ENCODE results near the gene RNF34.

Gene RNF34

DNA sequence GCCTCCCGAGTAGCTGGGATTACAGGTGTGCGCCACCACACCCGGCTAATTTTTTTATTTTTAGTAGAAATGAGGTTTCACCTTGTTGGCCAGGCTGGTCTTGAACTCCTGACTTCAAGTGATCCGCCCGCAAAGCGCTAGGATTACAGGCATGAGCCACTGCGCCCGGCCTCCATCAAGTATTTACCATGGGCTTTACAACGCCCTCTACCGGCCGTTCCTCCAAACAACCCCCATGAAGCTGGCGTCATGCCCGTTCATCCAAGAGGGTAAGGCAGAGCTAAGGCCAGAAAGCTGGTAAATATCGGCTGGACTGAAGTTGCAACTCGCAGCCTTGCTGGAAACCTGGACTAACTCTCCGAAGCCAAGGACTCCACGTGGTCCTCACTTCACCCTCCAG lies 41.6 kb downstream of the RNF34 start:
- no peak for DNase-seq

DNA sequence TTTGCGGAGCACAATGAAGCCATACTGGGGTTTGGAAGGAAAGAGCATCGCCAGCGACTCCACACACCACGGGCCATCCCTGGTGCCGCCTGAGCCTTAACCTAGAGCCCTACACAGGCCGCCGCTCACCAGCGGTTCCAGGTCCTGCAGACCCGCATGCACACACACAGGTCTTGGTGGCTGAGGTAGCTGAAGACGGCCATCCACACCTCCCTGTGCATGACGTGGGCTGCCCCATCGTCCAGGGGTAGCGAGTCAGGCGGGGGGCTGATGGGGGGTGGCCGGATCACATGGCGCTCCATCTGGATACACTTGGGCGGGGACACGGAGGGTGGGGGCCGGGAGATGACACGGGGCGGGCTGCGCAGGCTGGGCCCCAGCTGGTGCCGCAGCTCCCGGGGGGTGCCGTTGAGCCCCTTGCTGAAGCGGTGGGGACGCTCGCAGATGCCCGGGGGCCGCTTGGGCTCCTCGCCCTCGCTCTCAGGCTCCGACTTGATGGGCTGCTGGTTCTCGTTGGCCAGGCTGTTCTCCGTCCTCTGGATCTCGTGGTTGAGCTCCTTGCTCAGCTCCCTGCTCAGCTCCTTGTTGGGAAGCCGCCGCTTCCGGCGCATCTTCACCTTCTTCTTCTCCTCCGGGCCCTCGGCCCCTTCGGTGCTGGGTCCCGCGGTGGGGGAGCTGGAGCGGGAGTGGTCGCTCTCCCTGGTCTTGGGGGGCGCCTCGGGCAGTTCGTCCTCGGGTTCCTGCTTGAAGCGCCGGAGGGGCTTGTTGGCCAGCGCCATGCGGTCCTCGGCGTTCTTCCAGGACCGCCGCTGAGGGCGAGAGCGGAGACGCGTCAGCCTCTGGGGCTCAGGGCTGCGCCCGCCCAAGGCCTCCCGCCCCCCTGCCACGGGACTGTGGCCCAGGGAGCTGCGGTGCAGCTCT lies 42.4 kb downstream of the RNF34 start:
- no peak for DNase-seq

- DNase-seq, result peak; percentile 40
Measured at GRCh38 chr12:121443193-121443870, 43.4 kb downstream of the RNF34 start.

DNA sequence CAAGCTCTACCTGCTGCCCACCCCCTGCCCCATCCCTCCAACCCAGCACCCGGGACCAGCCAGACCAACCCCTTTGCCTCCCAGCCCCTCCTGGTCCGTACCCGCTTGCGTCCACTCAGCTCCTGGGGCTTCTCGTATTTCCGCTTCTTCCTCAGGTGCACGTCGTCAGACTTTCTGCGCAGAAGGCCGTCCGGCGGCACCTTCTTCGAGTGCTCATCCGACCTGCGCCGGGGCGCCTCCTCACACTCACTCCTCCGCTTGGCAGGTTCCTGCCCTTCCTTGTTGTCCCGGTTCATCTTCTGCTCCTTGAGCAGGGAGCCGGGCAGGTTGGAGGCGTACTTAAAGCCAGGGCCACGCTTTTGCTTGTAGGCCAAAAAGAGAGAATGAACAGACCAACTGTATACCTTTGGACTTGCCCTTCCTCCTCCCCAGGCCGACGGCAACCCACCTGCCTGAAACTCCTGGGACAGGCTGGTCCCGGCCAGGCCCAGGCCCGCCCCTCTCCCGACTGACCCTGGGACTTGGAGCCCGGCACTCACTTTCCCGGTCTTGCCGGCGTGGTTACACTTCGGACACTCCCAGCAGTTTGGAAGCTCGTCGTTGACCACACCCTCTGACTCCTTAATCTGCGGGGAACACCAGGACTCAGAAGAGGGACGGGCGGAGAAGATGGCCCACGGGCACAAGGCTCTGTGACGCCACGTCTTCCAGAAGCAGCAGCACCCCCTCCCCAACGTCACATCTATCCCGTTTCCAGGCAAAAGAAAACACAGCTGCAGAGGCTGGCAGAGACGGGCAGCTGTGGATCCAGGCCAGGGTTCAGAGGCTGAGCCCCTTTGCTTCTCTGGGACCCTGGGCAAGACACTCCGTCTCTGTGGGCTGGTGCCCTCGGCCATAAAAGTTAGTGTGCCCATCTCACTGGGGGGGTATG lies 44.3 kb downstream of the RNF34 start:
- no peak for DNase-seq

- no peak for DNase-seq
Measured at GRCh38 chr12:121444842-121445202, 44.9 kb downstream of the RNF34 start.

- no peak for DNase-seq
Measured at GRCh38 chr12:121446750-121447149, 46.8 kb downstream of the RNF34 start.

GRCh38 chr12:121448771-121449315 lies 48.9 kb downstream of the RNF34 start:
- DNase-seq, result no peak

GRCh38 chr12:121451961-121452339 lies 52.0 kb downstream of the RNF34 start:
- no peak for DNase-seq

GRCh38 chr12:121452340-121452984 lies 52.5 kb downstream of the RNF34 start:
- no peak for DNase-seq

GRCh38 chr12:121452985-121453360 lies 53.1 kb downstream of the RNF34 start:
- DNase-seq, result no peak

DNA sequence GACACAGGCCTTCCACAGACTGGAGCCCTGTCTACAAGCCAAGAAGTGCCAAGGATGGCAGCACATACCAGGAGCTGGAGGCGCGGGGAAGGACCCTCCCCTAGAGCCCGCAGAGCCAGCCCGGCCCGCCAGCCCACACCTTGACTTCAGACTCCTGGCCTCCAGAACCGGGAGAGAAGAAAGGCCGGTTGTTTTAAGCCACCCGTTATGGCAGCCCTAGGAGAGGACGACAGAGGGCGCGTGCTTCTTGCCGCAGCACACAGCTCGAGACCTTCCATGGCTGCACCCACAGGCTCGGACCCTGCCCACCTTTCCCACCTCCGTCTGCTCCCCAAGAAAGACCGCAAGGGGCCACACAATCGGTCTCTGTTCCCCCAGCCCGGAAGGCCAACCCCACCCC lies 53.7 kb downstream of the RNF34 start:
- DNase-seq, result no peak

DNA sequence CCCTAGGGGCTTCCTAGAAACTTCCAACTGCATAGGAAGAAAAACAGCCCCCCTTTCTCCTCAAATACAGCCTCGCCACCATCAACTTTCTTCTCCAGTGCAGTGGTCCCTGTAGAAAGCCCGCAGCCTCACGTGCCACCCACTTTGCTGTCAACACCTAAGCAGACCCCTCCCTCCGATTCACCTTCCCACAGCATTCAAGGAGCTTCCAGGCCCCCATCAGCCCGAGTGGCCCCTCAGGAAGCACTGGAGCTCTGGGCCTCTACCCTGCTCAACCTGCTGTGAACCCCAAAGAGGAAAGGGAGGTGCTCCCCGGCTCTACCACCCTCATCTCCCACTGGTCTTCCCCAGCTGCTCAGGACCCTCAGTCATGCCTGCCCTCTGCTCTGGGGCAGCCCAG lies 55.0 kb downstream of the RNF34 start:
- no peak for DNase-seq

GRCh38 chr12:121455766-121456420 lies 56.0 kb downstream of the RNF34 start:
- DNase-seq, result no peak

- no peak for DNase-seq
Measured at GRCh38 chr12:121456551-121456950, 56.6 kb downstream of the RNF34 start.

DNA sequence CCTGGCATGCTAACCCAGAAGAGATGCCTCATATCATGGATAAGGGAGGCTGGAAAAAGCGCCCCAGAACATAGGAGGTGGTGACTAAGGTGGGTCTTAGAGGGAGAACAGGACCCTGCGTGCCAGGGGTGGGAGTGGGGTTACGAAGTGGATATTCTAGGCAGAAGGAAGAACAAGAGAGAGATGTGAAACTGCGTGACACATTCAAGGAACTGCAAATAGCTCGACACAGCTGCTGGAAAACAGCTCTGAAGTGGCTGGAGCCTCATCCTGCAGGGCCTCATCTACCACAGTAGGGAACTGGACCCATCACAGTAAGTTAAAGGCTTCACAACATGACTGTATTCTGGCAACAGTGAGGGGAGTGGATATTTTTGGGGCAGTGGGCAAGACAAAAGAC lies 61.1 kb downstream of the RNF34 start:
- DNase-seq, result no peak

DNA sequence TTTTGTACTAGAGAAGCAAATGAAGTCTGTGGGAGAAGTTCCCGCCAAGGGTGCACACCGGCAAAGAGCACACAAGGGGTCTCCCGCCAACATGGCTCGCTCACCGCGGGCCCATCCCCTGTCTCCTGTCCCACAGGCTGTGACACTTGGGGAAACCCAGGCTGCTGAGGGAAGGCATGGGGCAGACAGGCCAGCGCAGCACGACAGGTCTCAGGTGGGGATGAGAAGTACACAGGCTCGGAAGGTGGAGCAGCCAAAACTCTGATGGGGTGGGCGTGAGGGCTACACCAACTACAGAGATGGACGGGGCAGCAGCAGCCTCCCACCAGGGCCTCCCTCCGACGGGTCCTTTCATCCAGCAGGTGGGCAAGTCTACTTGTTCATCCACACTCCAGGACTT lies 64.4 kb downstream of the RNF34 start:
- DNase-seq, result no peak

- no peak for DNase-seq
Measured at GRCh38 chr12:121465921-121466793, 66.2 kb downstream of the RNF34 start.

GRCh38 chr12:121466794-121467637 lies 67.1 kb downstream of the RNF34 start:
- peak; percentile 80 for DNase-seq

GRCh38 chr12:121467638-121468498 lies 68.0 kb downstream of the RNF34 start:
- no peak for DNase-seq
